SJCRH30 (cell line): ENCODE results near the gene ITGBL1. TPM values are rescaled to one million over a fixed set of nuclear protein-coding genes. Genes with fewer than 3 reads are reported as not detected.

Experiments used
- DNase-seq, 2 experiments: peaks; one replicate each; pipeline ENCODE4 v3.0.0-alpha.2; 2015 to 2020
- H3K27ac ChIP-seq: fragments of 250-450 bp; sonication (Bioruptor Pico); 2 replicates; pipeline ENCODE4 v1.5.1; 2020; ENCODE audit warnings: mild to moderate bottlenecking, moderate library complexity
- H3K27me3 ChIP-seq: fragments of 250-450 bp; sonication (Bioruptor Pico); 2 replicates; pipeline ENCODE4 v1.5.1; 2020; ENCODE audit warnings: mild to moderate bottlenecking, moderate library complexity
- H3K36me3 ChIP-seq: fragments of 250-450 bp; sonication (Bioruptor Pico); 2 replicates; pipeline ENCODE4 v1.5.1; 2020; ENCODE audit warnings: mild to moderate bottlenecking, moderate library complexity
- H3K4me1 ChIP-seq: fragments of 250-450 bp; sonication (Bioruptor Pico); 2 replicates; pipeline ENCODE4 v1.5.1; 2020; ENCODE audit warnings: mild to moderate bottlenecking, moderate library complexity
- H3K4me3 ChIP-seq: fragments of 250-450 bp; sonication (Bioruptor Pico); 2 replicates; pipeline ENCODE4 v1.5.1; 2020; ENCODE audit warnings: mild to moderate bottlenecking, moderate library complexity
- H3K9me3 ChIP-seq: fragments of 250-450 bp; sonication (Bioruptor Pico); replicated peaks from 2 replicates; pipeline ENCODE4 v1.5.1; 2020; ENCODE audit warnings: mild to moderate bottlenecking, moderate library complexity
- total RNA-seq: library from RNA; depleted of rRNA; stranded (reverse); fragments of >200 nt; shearing (Covaris generic); gene quantifications from 2 replicates; pipeline ENCODE4 v1.2.3, GENCODE V29; 2014

The ITGBL1 gene
- total RNA-seq, 1 experiment from 2014 or later = not detected

DNA sequence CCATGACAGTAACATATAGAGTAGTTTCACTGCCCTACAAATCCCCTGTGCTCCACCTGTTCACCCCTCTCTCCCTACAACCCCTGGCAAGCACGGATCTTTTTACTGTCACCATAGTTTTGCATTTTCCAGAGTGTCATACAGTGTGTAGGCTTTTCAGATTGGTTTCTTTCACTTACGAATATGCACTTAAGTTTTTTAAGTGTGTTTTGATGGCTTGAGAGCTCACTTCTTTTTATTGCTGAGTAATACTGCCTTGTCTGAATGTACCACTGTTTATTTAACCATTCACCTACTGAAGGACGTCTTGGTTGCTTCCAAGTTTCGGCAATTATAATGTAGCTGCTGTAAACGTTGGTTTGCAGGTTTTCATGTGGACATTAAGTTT lies 175.1 kb downstream of the ITGBL1 start:
- Histone ChIP-seq H3K36me3 (no peaks in the 10 kb centered on the region), H3K27ac (no peak overlapping the region), H3K4me1 (no peaks in the 10 kb centered on the region), H3K4me3 (no peak overlapping the region), H3K27me3 (no peaks in the 10 kb centered on the region), H3K9me3 (no peaks in the 10 kb centered on the region)
- DNase-seq = no peak

DNA sequence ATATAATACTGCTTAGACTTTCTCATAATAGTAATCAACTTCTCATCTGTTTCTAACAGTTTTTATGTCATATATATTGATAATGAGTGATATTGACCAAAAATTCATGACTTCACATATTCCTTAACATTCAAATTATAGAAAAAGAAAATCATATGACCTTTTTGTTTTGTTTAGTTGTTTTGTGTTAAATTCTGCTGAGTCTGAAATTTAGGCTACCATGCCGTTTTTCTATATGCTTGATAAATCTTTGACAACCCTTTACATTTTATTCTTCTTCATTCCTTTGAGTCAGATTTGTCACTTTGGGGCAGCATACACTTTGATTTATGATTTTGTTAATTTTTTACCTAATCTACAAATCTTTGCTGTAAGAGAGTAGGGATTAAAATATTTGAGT lies 176.4 kb downstream of the ITGBL1 start:
- Histone ChIP-seq H3K36me3 (no peaks in the 10 kb centered on the region), H3K27me3 (no peaks in the 10 kb centered on the region), H3K27ac (no peak overlapping the region), H3K4me1 (no peaks in the 10 kb centered on the region), H3K9me3 (no peaks in the 10 kb centered on the region), H3K4me3 (no peak overlapping the region)
- no peak for DNase-seq

DNA sequence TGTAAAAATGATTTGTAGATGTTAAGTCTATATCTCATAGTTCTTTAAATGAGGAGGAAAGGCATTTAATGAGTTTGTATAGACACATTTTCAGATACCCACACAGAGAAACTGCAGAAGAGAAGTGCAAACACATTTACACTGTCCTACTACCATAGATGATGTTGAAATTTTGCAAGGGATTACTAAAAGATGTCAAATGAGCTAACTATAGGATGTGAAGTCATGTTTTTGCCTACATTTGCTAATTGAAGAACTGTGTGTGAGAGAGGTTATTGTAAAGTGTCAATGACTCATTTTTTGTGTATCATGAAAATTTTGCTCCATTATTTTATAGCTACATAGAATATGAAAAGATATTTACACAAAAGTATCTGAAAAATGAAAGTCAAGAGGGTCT lies 178.9 kb downstream of the ITGBL1 start:
- Histone ChIP-seq H3K4me1 (no peaks in the 10 kb centered on the region), H3K4me3 (no peak overlapping the region), H3K27me3 (no peaks in the 10 kb centered on the region), H3K9me3 (no peaks in the 10 kb centered on the region), H3K27ac (no peak overlapping the region), H3K36me3 (no peaks in the 10 kb centered on the region)
- DNase-seq = no peak

DNA sequence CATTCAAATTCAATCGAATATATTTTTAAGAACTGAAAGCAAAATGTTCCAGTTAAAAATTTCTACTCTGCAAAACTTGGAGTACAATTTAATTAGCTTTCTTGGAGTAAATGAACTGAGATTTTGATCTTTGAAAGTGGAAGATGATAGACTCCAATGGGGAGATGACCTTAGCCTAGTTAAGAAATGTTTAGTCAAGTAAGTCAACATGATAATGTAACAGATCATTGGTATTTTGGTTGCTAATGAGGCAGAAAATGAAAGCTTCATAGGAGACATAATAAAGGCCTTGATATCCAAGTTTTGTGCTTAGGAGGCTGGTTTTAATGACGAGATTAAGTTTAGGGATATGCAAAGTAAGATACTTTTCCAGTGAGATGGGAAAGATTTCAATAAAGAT lies 181.7 kb downstream of the ITGBL1 start:
- no peak for DNase-seq
- H3K4me3 ChIP-seq = no peak overlapping the region
- no peaks in the 10 kb centered on the region for H3K27me3 ChIP-seq
- H3K36me3 ChIP-seq = no peaks in the 10 kb centered on the region
- no peak overlapping the region for H3K27ac ChIP-seq
- H3K4me1 ChIP-seq = no peaks in the 10 kb centered on the region
- no peaks in the 10 kb centered on the region for H3K9me3 ChIP-seq

DNA sequence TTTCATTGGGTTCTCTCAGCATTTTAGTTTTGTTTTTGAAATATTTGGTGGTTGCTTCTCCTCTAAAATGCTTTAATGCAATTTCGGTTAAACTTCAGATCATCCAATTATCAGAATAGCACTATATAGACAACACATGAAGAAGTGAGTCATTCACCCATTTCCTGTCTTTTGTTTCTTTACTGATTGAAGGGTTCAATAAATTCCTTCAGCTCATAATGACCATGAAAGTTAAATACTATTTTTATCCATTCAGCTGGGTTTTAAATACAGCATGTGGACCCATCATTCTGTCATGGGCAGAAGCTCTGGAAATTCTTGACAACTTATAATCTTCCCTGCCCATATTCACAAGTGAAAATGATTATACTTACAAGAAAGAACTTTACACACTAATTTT lies 187.2 kb downstream of the ITGBL1 start:
- Histone ChIP-seq H3K9me3 (no peaks in the 10 kb centered on the region), H3K27ac (no peak overlapping the region), H3K36me3 (no peaks in the 10 kb centered on the region), H3K27me3 (no peaks in the 10 kb centered on the region), H3K4me3 (no peak overlapping the region), H3K4me1 (peaks cover 7% of the 10 kb centered on the region; the same call in 1 of the 2 replicates)
- DNase-seq = peak in 1 of 2 experiments; percentile 4

DNA sequence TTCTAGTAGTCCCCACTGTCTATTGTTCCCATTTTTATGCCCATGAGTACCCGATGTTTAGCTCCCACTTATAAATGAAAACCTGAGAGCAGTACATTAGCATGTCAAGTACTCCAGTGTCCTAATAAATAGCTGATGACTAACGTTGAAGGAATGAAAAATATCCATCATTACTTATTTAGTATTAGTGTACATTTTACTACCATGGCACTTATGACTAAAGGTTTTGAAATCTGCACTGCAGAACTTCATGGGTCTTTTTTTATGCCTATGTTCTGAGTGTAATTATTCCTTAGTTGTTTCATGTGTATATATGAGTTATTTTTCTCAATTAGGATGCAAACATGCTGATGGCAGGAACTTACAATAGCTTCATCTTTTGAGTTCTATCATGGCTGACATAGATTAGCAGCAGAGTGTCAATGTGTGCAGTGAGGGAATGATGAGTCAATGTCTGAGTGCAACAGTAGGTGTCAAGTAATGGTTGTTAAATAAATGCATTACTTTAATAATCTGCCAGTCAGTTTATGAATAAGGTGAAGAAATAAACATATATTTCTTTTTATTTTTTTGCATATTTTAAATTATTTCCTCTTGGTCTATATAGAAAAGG lies 188.4 kb downstream of the ITGBL1 start:
- peaks cover 7% of the 10 kb centered on the region; the same call in 1 of the 2 replicates for H3K4me1 ChIP-seq
- no peaks in the 10 kb centered on the region for H3K36me3 ChIP-seq
- H3K27ac ChIP-seq = no peak overlapping the region
- no peak for DNase-seq
- no peak overlapping the region for H3K4me3 ChIP-seq
- H3K9me3 ChIP-seq = no peaks in the 10 kb centered on the region
- no peaks in the 10 kb centered on the region for H3K27me3 ChIP-seq

DNA sequence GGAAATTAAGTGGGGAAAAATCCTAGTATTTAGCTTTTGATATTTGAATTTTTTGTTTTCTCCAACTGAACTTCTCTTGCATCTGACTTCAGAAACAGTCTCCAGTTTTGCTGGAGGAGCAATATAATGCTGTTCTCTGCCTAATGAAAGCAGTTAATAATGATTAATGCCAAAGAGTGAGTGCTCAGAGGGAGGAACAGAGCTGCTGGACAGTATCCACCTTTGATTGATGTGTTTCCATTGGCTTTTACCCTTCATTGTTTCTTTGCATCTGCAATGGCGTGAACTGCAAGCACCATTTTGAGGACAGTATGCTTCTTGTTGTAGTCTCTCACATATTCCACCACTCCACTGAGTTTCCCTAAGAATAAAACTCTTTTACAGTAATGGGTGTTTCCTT lies 193.4 kb downstream of the ITGBL1 start:
- Histone ChIP-seq H3K27me3 (no peaks in the 10 kb centered on the region), H3K27ac (no peak overlapping the region), H3K4me1 (no peaks in the 10 kb centered on the region), H3K4me3 (no peak overlapping the region), H3K36me3 (no peaks in the 10 kb centered on the region), H3K9me3 (no peaks in the 10 kb centered on the region)
- DNase-seq = no peak

DNA sequence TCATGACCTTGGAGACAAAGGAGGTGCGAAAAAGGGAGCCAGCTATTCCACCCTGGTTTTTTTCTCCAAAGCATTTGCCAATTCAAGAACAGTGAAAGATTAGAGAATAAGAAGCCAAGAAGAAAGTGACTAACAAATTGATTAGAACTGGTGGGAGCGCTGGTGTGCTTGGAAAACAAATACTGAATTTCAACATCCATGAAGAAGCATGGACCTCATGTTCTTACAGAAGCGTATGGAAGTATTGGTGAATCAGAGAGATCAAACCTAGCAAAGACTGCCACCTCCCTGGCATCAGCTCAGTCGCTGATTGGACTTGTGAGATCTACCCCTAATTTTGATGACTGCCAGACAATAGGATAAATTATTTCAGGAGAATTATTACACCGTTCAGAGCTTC lies 195.3 kb downstream of the ITGBL1 start:
- Histone ChIP-seq H3K36me3 (no peaks in the 10 kb centered on the region), H3K27me3 (no peaks in the 10 kb centered on the region), H3K4me1 (no peaks in the 10 kb centered on the region), H3K9me3 (no peaks in the 10 kb centered on the region), H3K4me3 (no peak overlapping the region), H3K27ac (no peak overlapping the region)
- DNase-seq = no peak

DNA sequence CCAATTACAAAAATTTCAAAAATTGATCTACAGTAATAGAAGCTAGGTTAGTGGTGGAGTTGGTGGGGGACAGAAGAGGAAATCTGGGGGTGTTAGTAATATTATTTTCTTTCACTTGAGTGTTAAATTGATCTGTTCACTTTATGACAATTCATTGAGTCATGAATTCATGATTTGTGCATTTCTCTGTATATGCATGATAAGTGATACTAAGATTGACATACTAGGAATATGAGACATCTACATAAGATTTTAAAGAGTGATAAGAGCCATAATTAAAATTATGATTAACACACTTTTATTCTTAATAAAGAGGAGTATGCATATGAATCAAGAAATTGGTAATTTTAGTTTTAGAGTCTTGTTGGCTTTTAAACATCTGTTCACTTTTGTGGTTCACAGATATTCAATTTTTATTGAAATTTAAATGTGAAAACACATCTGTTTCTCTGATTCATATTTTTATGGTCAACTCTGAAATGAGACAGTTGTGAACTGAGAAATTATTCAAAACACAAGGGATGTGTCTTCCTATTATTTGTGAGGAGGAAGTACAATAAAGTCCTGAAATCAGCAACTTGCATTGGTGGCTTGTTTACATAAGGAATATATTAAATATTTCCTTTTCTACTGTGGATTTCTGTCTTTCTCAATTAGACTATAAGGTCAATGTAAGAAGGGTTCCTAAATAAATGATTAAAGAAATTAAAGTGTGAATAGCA lies 196.5 kb downstream of the ITGBL1 start:
- Histone ChIP-seq H3K36me3 (no peaks in the 10 kb centered on the region), H3K27ac (no peak overlapping the region), H3K4me3 (no peak overlapping the region), H3K4me1 (no peaks in the 10 kb centered on the region), H3K27me3 (no peaks in the 10 kb centered on the region), H3K9me3 (no peaks in the 10 kb centered on the region)
- no peak for DNase-seq

DNA sequence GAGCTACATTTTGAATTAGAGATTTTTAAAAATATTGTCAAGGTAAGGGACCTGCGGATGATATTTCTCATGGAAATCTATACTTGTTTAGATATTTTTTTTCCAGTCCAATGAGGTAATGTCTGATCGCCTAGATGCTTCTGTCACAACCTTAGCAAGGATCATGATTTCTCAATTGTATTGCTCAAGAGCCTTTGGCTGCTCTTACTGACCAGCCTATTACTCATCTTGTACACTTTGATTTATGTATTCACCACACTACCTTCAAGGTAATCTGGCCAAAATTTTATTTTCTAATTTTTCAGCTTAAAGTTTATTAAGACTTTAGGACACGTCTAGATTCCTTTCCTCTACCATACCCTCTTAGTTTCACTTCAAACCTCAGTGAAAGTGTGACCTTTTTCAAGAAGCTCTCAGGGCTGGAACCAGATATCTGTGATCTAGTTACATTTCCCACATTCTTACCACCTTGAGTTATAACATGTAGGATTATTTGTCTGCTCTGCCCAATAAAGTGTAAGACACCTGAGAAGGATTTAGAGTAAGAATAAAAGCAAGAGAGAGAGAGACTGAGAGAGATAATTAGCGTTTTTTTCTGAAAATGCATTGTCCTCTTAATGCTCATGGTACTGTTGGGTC lies 197.1 kb downstream of the ITGBL1 start:
- H3K27me3 ChIP-seq = no peaks in the 10 kb centered on the region
- no peaks in the 10 kb centered on the region for H3K9me3 ChIP-seq
- no peak overlapping the region for H3K4me3 ChIP-seq
- no peak overlapping the region for H3K27ac ChIP-seq
- no peaks in the 10 kb centered on the region for H3K36me3 ChIP-seq
- DNase-seq = no peak
- H3K4me1 ChIP-seq = no peaks in the 10 kb centered on the region

DNA sequence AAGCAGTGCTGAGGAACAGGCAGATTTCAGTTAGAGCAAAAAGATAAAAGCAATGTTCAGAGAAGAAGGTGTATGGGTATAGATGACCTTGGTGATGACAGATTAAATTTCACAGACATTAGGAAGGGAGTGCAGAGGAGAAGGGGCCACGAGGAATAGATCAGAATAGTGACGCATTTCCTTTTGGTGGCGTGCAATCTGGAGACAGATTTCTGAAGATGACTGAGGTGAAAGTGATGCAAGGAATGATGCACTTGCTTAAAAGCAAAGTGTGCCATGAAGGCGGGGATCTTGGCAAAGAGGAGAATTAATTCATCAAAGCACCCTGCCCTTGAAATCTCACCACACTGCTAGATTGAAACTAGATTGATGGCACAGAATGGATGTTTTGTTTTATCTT lies 202.4 kb downstream of the ITGBL1 start:
- Histone ChIP-seq H3K27ac (no peak overlapping the region), H3K4me3 (no peak overlapping the region), H3K27me3 (no peaks in the 10 kb centered on the region), H3K4me1 (no peaks in the 10 kb centered on the region), H3K36me3 (no peaks in the 10 kb centered on the region), H3K9me3 (no peaks in the 10 kb centered on the region)
- no peak for DNase-seq

DNA sequence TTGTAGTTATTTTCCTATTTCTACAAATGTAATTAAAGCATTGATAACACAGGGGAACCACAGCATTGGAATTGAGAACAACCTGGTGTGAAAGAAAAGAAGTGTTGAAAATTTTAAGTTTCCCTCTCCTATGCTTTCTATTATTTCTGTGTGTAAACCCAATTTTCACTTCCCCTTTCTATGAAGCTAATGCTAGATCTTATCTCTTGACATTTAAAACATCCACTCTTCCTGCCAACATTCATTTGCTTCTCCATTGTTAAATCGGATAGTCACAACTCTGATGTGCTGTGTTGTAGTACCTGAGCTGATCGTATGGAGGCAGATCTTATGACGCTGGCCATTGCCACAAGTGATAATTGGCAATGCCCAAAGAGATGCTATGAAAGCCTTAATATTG lies 203.0 kb downstream of the ITGBL1 start:
- Histone ChIP-seq H3K9me3 (no peaks in the 10 kb centered on the region), H3K4me1 (no peaks in the 10 kb centered on the region), H3K27me3 (no peaks in the 10 kb centered on the region), H3K36me3 (no peaks in the 10 kb centered on the region), H3K27ac (no peak overlapping the region), H3K4me3 (no peak overlapping the region)
- no peak for DNase-seq

DNA sequence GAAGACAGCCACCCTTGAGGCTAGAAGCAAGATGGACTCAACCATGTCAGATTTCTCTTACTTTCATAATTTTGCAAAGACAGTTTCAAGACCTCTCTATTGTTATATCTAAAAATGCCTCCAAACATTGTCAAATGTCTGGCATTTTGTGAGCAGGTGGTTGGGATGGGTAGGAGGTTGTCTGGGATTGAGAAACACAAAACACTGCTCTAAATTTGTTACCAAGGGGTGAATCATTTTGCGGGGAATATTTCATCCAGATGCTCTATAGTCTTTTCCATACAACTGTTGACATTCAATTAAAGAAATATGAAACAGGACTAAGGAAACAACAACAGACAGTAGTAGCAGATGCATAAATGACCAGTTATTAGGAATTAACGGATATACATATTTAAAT lies 208.2 kb downstream of the ITGBL1 start:
- no peak for DNase-seq
- Histone ChIP-seq H3K4me1 (no peaks in the 10 kb centered on the region), H3K36me3 (no peaks in the 10 kb centered on the region), H3K4me3 (no peak overlapping the region), H3K9me3 (no peaks in the 10 kb centered on the region), H3K27ac (no peak overlapping the region), H3K27me3 (no peaks in the 10 kb centered on the region)

DNA sequence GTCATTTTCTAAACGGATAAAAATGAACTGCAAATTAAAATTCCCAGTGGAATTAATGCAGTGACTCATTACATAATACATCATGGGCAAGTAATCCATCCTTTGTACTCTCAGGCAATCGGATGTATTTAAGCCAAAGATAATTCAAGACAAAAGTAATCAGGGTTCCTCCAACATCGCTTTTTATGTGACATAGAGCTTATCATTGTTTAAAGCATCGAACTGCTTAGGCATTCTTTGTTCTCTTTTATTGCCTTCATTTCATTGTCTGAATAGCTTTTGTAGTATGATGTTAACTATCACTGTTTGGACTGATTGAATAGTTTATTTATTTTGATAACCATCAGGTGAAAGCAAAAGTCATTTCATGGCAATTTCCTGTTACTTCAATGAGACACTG lies 209.4 kb downstream of the ITGBL1 start:
- Histone ChIP-seq H3K27me3 (no peaks in the 10 kb centered on the region), H3K4me3 (no peak overlapping the region), H3K4me1 (no peaks in the 10 kb centered on the region), H3K9me3 (no peaks in the 10 kb centered on the region), H3K27ac (no peak overlapping the region), H3K36me3 (no peaks in the 10 kb centered on the region)
- DNase-seq = no peak

DNA sequence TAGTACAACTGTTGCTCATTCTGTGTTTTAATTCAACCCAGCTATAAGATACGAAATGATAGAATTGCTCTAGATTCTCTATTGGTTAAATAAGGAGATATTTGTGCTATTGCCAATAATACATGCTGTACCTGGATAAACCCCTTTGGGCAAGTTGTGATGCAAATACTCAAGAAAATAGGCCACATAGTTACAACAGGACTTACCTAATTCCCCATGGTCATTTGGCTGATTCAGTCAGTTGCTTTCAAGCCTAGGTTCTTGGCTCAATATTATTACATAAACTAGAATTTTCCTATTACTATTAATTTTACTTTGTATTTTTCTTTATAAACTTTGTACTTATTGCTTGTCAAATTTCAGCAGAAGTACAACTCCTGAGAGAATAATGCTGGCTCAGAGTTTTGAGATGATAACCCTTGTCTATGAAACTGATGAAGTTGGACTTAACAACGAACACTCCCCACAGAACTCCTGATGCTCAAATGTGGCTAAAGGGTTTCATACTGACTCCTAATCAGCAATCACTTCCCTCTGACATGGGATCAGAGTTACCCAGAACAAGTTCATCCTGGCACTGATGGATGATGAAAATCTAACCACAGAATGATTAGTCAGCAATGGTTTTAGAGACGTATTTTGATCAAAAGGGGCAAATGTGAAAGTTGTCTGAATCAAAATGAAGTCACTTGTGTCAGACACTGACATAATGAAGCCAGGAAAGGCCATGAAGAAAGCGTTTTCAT lies 221.1 kb downstream of the ITGBL1 start:
- H3K36me3 ChIP-seq = no peaks in the 10 kb centered on the region
- H3K9me3 ChIP-seq = no peaks in the 10 kb centered on the region
- no peak overlapping the region for H3K4me3 ChIP-seq
- H3K27me3 ChIP-seq = 0 out of 2 replicates have a peak, but pooled peaks cover 3% of the 10 kb centered on the region
- H3K4me1 ChIP-seq = no peaks in the 10 kb centered on the region
- H3K27ac ChIP-seq = no peak overlapping the region
- DNase-seq = no peak
